Heart left ventricle (tissue), 13 donors: Measurements from ENCODE around the gene ARRDC4.

Experiments used
- CTCF ChIP-seq, 12 donors: fragments of 200-600 bp; sonication (generic) in 4 of 12; IDR thresholded peaks; one replicate each; pipeline versions ENCODE4 v1.5.0 to v1.8.0; 2018 to 2022; ENCODE audit warnings: antibody characterized with exemption in 12 of 12, mild to moderate bottlenecking in 5 of 12
- POLR2A ChIP-seq, 2 donors: fragments of 450-650 bp; IDR thresholded peaks; one replicate each; pipeline ENCODE4 v1.6.1; 2017; ENCODE audit warnings: antibody characterized with exemption in 2 of 2, mild to moderate bottlenecking in 2 of 2, moderate library complexity in 2 of 2
- donor health status: ischemic (EF 13 %, LVEDD 7.1; RV severe dilation, severe dysfunction).
- donor health status: DM: no; HTN: yes; CAD: no.
- donor health status: DM: no; HTN: no; CAD: no.
- donor health status: ischemic (EF 25% LVEDD 6.9; RV normal size, moderate dysfunction).
- donor health status: ischemic (EF 25% LVEDD 5.7; RV mildly dilated, moderate dysfunction).
- donor health status: ischemic (EF 35%, LVEDD 5.7; RV mildly dilated, moderate dysfunction).
- donor health status: nonischemic (EF 11% LVEDD 7.7; RV severe dilation, severe dysfunction).
- donor health status: DM: yes; HTN: yes; CAD: no.
- donor health status: PGD.
- donor health status: ischemic (EF 29% LVEDD 5.4; RV normal size, mild dysfunction).
- donor health status: nonischemic (EF 23%, LVEDD 6.1; RV moderate dilation, normal function).

GRCh38 chr15:98012354-98012753 is 51.9 kb downstream of the ARRDC4 start:
- TF ChIP-seq POLR2A (IDR thresholded peaks at IDR 0.05) (no peak), CTCF (IDR thresholded peaks at IDR 0.05) (no peak)
